ENCODE results near the gene OGT. TPM values are rescaled to one million over a fixed set of nuclear protein-coding genes. Genes with fewer than 3 reads are reported as not detected.

The OGT gene
- total RNA-seq, 1 donor from 2014 or later = 104 TPM

- Histone ChIP-seq H3K36me3 (ENCODE audit: control insufficient read depth, insufficient read depth, low read length) (peaks cover 2% of the 10 kb centered on the region), H3K27me3 (ENCODE audit: control insufficient read depth, insufficient read depth, low read length) (no peaks in the 10 kb centered on the region), H3K4me3 (ENCODE audit: low read depth, low read length) (peak overlapping the region; percentile 84)
- no peak for FAIRE-seq
- DNase-seq (ENCODE audit: low read depth) = no peak
- TF ChIP-seq CTCF (IDR thresholded peaks at IDR 0.05; ENCODE audit: insufficient read depth, low read length, severe bottlenecking) = no peak
These were observed 2.1 kb downstream of the OGT start for GRCh38 chrX:71534773-71535544.

- TF ChIP-seq CTCF (IDR thresholded peaks at IDR 0.05; ENCODE audit: insufficient read depth, low read length, severe bottlenecking) = no peak
- FAIRE-seq (no peak), DNase-seq (ENCODE audit: low read depth) (no peak)
- Histone ChIP-seq H3K27me3 (ENCODE audit: control insufficient read depth, insufficient read depth, low read length) (no peaks in the 10 kb centered on the region), H3K36me3 (ENCODE audit: control insufficient read depth, insufficient read depth, low read length) (peaks cover 2% of the 10 kb centered on the region), H3K4me3 (ENCODE audit: low read depth, low read length) (peak overlapping the region; percentile 7)
These were observed 3.4 kb downstream of the OGT start for GRCh38 chrX:71536285-71536684.

- DNase-seq (ENCODE audit: low read depth) = no peak
- TF ChIP-seq CTCF (IDR thresholded peaks at IDR 0.05; ENCODE audit: insufficient read depth, low read length, severe bottlenecking) = no peak
- Histone ChIP-seq H3K27me3 (ENCODE audit: control insufficient read depth, insufficient read depth, low read length) (no peaks in the 10 kb centered on the region), H3K4me3 (ENCODE audit: low read depth, low read length) (no peak overlapping the region), H3K36me3 (ENCODE audit: control insufficient read depth, insufficient read depth, low read length) (peaks cover 2% of the 10 kb centered on the region)
- no peak for FAIRE-seq
These were observed 4.8 kb downstream of the OGT start for GRCh38 chrX:71537743-71538142.

- FAIRE-seq = peak; percentile 75
- Histone ChIP-seq H3K27me3 (ENCODE audit: control insufficient read depth, insufficient read depth, low read length) (no peaks in the 10 kb centered on the region), H3K4me3 (ENCODE audit: low read depth, low read length) (no peak overlapping the region), H3K36me3 (ENCODE audit: control insufficient read depth, insufficient read depth, low read length) (peaks cover 5% of the 10 kb centered on the region)
- DNase-seq (ENCODE audit: low read depth) = peak; percentile 30
- TF ChIP-seq CTCF (IDR thresholded peaks at IDR 0.05; ENCODE audit: insufficient read depth, low read length, severe bottlenecking) = no peak
These were observed 7.9 kb downstream of the OGT start for GRCh38 chrX:71540801-71541200.

- FAIRE-seq (no peak), DNase-seq (ENCODE audit: low read depth) (peak; percentile 71)
- no peak for TF ChIP-seq CTCF (IDR thresholded peaks at IDR 0.05; ENCODE audit: insufficient read depth, low read length, severe bottlenecking)
- Histone ChIP-seq H3K36me3 (ENCODE audit: control insufficient read depth, insufficient read depth, low read length) (peaks cover 5% of the 10 kb centered on the region), H3K4me3 (ENCODE audit: low read depth, low read length) (no peak overlapping the region), H3K27me3 (ENCODE audit: control insufficient read depth, insufficient read depth, low read length) (no peaks in the 10 kb centered on the region)
These were observed 8.5 kb downstream of the OGT start for GRCh38 chrX:71541210-71542022.
